LNCAP (cell line): Measurements from ENCODE around the gene RTKN.

Experiments
- CTCF ChIP-seq: fragments of 450-650 bp; IDR thresholded peaks from 2 replicates; pipeline ENCODE4 v1.5.1; 2017; ENCODE audit warnings: mild to moderate bottlenecking

Gene RTKN

GRCh38 chr2:74441690-74442482, at the start of gene RTKN:
Gene RTKN, minus strand, starts transcription at chr2:74441937. Its CDS starts 121 bp downstream, at chr2:74441816.
- no peak for TF ChIP-seq CTCF

- TF ChIP-seq CTCF, result no peak
These were observed 48.2 kb upstream of the RTKN start for GRCh38 chr2:74489906-74490305.

- TF ChIP-seq CTCF, result no peak
These were observed 47.1 kb upstream of the RTKN start for GRCh38 chr2:74488643-74489481.

- TF ChIP-seq CTCF, result no peak
These were observed 44.4 kb upstream of the RTKN start for GRCh38 chr2:74486141-74486540.

- TF ChIP-seq CTCF, result peak; percentile 62
These were observed 41.3 kb upstream of the RTKN start, which contains the start of the genes CCDC142 and TTC31 for GRCh38 chr2:74482801-74483674. Gene CCDC142, minus strand, starts transcription at chr2:74482998. Its CDS starts 161 bp downstream, at chr2:74482837. Gene TTC31, plus strand, starts transcription at chr2:74483081. Its CDS starts 15 bp downstream, at chr2:74483096.

GRCh38 chr2:74481961-74482800, 40.4 kb upstream of the RTKN start:
- no peak for TF ChIP-seq CTCF
